ENCODE data around the gene RAP1GDS1. TPM values are rescaled to one million over a fixed set of nuclear protein-coding genes. Genes with fewer than 3 reads are reported as not detected.
"Not testable (repeated sequence)": the region's sequence is repeated elsewhere in the genome, so short reads cannot be mapped to it uniquely, and the experiment has no call there.

The RAP1GDS1 gene
- total RNA-seq, 4 donors from 2014 or later, result 19.4 to 38.0 (median 33.9) TPM

GRCh38 chr4:98327694-98328093, 66.5 kb downstream of the RAP1GDS1 start:
- H3K4me3 ChIP-seq, result no peak overlapping the region
- no peak for DNase-seq
- no peak overlapping the region for H3K27ac ChIP-seq
- H3K4me1 ChIP-seq, result no peaks in the 10 kb centered on the region
- H3K36me3 ChIP-seq, result peaks cover 0 to 12% (median 0%) of the 10 kb centered on the region in 3 donors
- TF ChIP-seq POLR2A (IDR thresholded peaks at IDR 0.05) (no peak), CTCF (IDR thresholded peaks at IDR 0.05) (no peak)
- H3K27me3 ChIP-seq, result no peaks in the 10 kb centered on the region
- peaks cover 0 to 15% (median 0%) of the 10 kb centered on the region in 3 donors for H3K9me3 ChIP-seq
- 96 to 100% methylated on average over 1 of the region's 1 CpG for WGBS, 2 donors
- intact Hi-C loops (cut with DNase I), result no loop called here

GRCh38 chr4:98329879-98330640, 68.9 kb downstream of the RAP1GDS1 start:
- Histone ChIP-seq H3K36me3 (peaks cover 0 to 12% (median 0%) of the 10 kb centered on the region in 3 donors), H3K9me3 (peaks cover 0 to 29% (median 9%) of the 10 kb centered on the region in 3 donors)
- DNase-seq; H3K4me1 ChIP-seq; H3K27ac ChIP-seq; intact Hi-C loops (cut with DNase I); H3K4me3 ChIP-seq; H3K27me3 ChIP-seq: not testable (repeated sequence)
- 93 to 97% methylated on average over 5 of the region's 31 CpGs for WGBS, 2 donors

- Histone ChIP-seq H3K27ac (no peak overlapping the region), H3K4me1 (no peaks in the 10 kb centered on the region), H3K27me3 (no peaks in the 10 kb centered on the region), H3K36me3 (peaks cover 0 to 12% (median 0%) of the 10 kb centered on the region in 3 donors), H3K9me3 (peaks cover 0 to 29% (median 9%) of the 10 kb centered on the region in 3 donors), H3K4me3 (no peak overlapping the region)
- TF ChIP-seq CTCF (IDR thresholded peaks at IDR 0.05), result no peak
- no peak for TF ChIP-seq POLR2A (IDR thresholded peaks at IDR 0.05)
- intact Hi-C loops (cut with DNase I), result no loop called here
- 54 to 75% methylated on average over 1 of the region's 1 CpG for WGBS, 2 donors
- DNase-seq, result no peak
Measured at GRCh38 chr4:98332017-98332416, 70.8 kb downstream of the RAP1GDS1 start.

GRCh38 chr4:98334461-98334860, 73.3 kb downstream of the RAP1GDS1 start:
- intact Hi-C loops (cut with DNase I), result no loop called here
- Histone ChIP-seq H3K27me3 (no peaks in the 10 kb centered on the region), H3K4me1 (no peaks in the 10 kb centered on the region), H3K27ac (no peak overlapping the region), H3K9me3 (peaks cover 0 to 29% (median 9%) of the 10 kb centered on the region in 3 donors), H3K36me3 (peaks cover 0 to 12% (median 0%) of the 10 kb centered on the region in 3 donors), H3K4me3 (no peak overlapping the region)
- WGBS, 2 donors, result 86 to 92% methylated on average over 5 of the region's 5 CpGs
- TF ChIP-seq POLR2A (IDR thresholded peaks at IDR 0.05) (no peak), CTCF (IDR thresholded peaks at IDR 0.05) (no peak)
- DNase-seq, result no peak

- Histone ChIP-seq H3K4me3 (no peak overlapping the region), H3K27me3 (no peaks in the 10 kb centered on the region), H3K27ac (no peak overlapping the region), H3K36me3 (peaks cover 0 to 11% (median 0%) of the 10 kb centered on the region in 3 donors), H3K9me3 (peaks cover 0 to 6% (median 4%) of the 10 kb centered on the region in 3 donors), H3K4me1 (no peaks in the 10 kb centered on the region)
- 96 to 100% methylated on average over 2 of the region's 2 CpGs for WGBS, 2 donors
- no peak for DNase-seq
- no peak for TF ChIP-seq CTCF (IDR thresholded peaks at IDR 0.05)
- TF ChIP-seq POLR2A (IDR thresholded peaks at IDR 0.05), result no peak
- intact Hi-C loops (cut with DNase I), result no loop called here
Measured at GRCh38 chr4:98338761-98339438, 77.7 kb downstream of the RAP1GDS1 start.
